Brain microvascular endothelial cell (primary cell): ENCODE results near the gene RALGPS1.
"Not testable (repeated sequence)": the region's sequence is repeated elsewhere in the genome, so short reads cannot be mapped to it uniquely, and the experiment has no call there.

Experiments used
- DNase-seq: peaks from one replicate; pipeline ENCODE4 v3.0.0-alpha.2; 2020
- H3K27ac ChIP-seq: fragments of 250-450 bp; sonication (Bioruptor Pico); 2 replicates; pipeline ENCODE4 v1.5.1; 2020; ENCODE audit warnings: mild to moderate bottlenecking, moderate library complexity
- H3K27me3 ChIP-seq: fragments of 250-450 bp; sonication (Bioruptor Pico); replicated peaks from 2 replicates; pipeline ENCODE4 v1.5.1; 2020; ENCODE audit warnings: mild to moderate bottlenecking
- H3K36me3 ChIP-seq: fragments of 250-450 bp; sonication (Bioruptor Pico); replicated peaks from 2 replicates; pipeline ENCODE4 v1.5.1; 2020; ENCODE audit warnings: mild to moderate bottlenecking
- H3K4me3 ChIP-seq: 2 replicates; pipeline ENCODE4 v1.5.1; 2011; ENCODE audit warnings: low read depth, mild to moderate bottlenecking, control low read depth, low read length, moderate library complexity
- CTCF ChIP-seq: IDR thresholded peaks from 2 replicates; pipeline ENCODE4 v1.5.1; 2011; ENCODE audit warnings: low read depth, mild to moderate bottlenecking, moderate library complexity, low read length, control low read depth, inconsistent platforms; ENCODE audit errors: missing control alignments
- in situ Hi-C: cut with HindIII; loops from 2 replicates; pipeline ENCODE4 v1.10.0; 2017; ENCODE audit warnings: low sequenced_read_pairs, low pct_ligation_motif_present

Gene RALGPS1

GRCh38 chr9:127168756-127169574 lies 254.4 kb downstream of the RALGPS1 start:
- TF ChIP-seq CTCF, result no peak
- DNase-seq, result no peak
- no peak overlapping the region for H3K27ac ChIP-seq
- no peak overlapping the region for H3K4me3 ChIP-seq
- H3K36me3 ChIP-seq, result no peaks in the 10 kb centered on the region
- no peaks in the 10 kb centered on the region for H3K27me3 ChIP-seq
- in situ Hi-C loops, result no loop called here

- in situ Hi-C loops, result no loop called here
- TF ChIP-seq CTCF, result no peak
Measured at GRCh38 chr9:127169575-127169883, 254.9 kb downstream of the RALGPS1 start.

GRCh38 chr9:127170103-127170502 lies 255.5 kb downstream of the RALGPS1 start:
- no peak for TF ChIP-seq CTCF
- no peaks in the 10 kb centered on the region for H3K36me3 ChIP-seq
- in situ Hi-C loops, result no loop called here
- no peak overlapping the region for H3K27ac ChIP-seq
- H3K4me3 ChIP-seq, result no peak overlapping the region
- DNase-seq, result no peak
- H3K27me3 ChIP-seq, result no peaks in the 10 kb centered on the region

More at GRCh38 chr9:127169575-127169883, 254.9 kb downstream of the RALGPS1 start:
- DNase-seq, result no peak
- Histone ChIP-seq H3K27ac (no peak overlapping the region), H3K36me3 (no peaks in the 10 kb centered on the region), H3K27me3 (no peaks in the 10 kb centered on the region), H3K4me3 (no peak overlapping the region)

- Histone ChIP-seq H3K27me3 (no peaks in the 10 kb centered on the region), H3K27ac (no peak overlapping the region), H3K36me3 (no peaks in the 10 kb centered on the region), H3K4me3 (no peak overlapping the region)
- TF ChIP-seq CTCF, result no peak
- DNase-seq, result no peak
- in situ Hi-C loops, result no loop called here
Measured at GRCh38 chr9:127170652-127171051, 256.1 kb downstream of the RALGPS1 start.

GRCh38 chr9:127171348-127171747 lies 256.8 kb downstream of the RALGPS1 start:
- H3K27ac ChIP-seq, H3K36me3 ChIP-seq, H3K27me3 ChIP-seq, H3K4me3 ChIP-seq, in situ Hi-C loops, DNase-seq: not testable (repeated sequence)

GRCh38 chr9:127172066-127172707 lies 257.6 kb downstream of the RALGPS1 start:
- H3K27ac ChIP-seq, result no peak overlapping the region
- H3K4me3 ChIP-seq, result no peak overlapping the region
- no peak for DNase-seq
- TF ChIP-seq CTCF, result no peak
- no peaks in the 10 kb centered on the region for H3K36me3 ChIP-seq
- in situ Hi-C loops, result no loop called here
- no peaks in the 10 kb centered on the region for H3K27me3 ChIP-seq
